AG04450 (cell line): ENCODE data around the gene URB1. TPM values are rescaled to one million over a fixed set of nuclear protein-coding genes. Genes with fewer than 3 reads are reported as not detected.

Experiments used
- CTCF ChIA-PET: fragments of 300-600, 350-600 bp; formaldehyde crosslinking; extraction: SDS; loops from one replicate; lab custom pipeline; 2022; ENCODE audit warnings: antibody characterized with exemption, inconsistent platforms; lab: Charles Lee
- POLR2A ChIA-PET: fragments of 350-600 bp; formaldehyde crosslinking; extraction: SDS; loops from one replicate; lab custom pipeline; 2021; ENCODE audit warnings: antibody characterized with exemption, inconsistent platforms; lab: Yijun Ruan, JAX
- DNase-seq: peaks from one replicate; pipeline ENCODE4 v3.0.0-alpha.2; 2011; ENCODE audit warnings: low read depth, low spot score
- H3K27ac ChIP-seq: one replicate; pipeline ENCODE4 v1.5.1; 2012; ENCODE audit warnings: low read depth, low read length, control low read depth
- H3K27me3 ChIP-seq: one replicate; pipeline ENCODE4 v1.6.0; 2012; ENCODE audit warnings: low read length; ENCODE audit not compliant: control insufficient read depth, insufficient read depth
- H3K4me3 ChIP-seq: 2 replicates; pipeline ENCODE4 v1.5.1; 2011; ENCODE audit warnings: mild to moderate bottlenecking, low read depth, low read length, control low read depth
- H3K9me3 ChIP-seq: 2 replicates; pipeline ENCODE4 v1.5.1; 2012; ENCODE audit warnings: low read length; ENCODE audit not compliant: control insufficient read depth, insufficient read depth
- CTCF ChIP-seq: IDR thresholded peaks from 2 replicates; pipeline ENCODE4 v1.5.1; 2011; ENCODE audit warnings: low read depth, low read length, control low read depth, inconsistent platforms
- polyA plus RNA-seq: library from polyadenylated mRNA; depleted of rRNA; stranded (reverse); fragments of >200 nt; gene quantifications from 2 replicates; pipeline ENCODE4 v1.2.3, GENCODE V29; 2011

The URB1 gene
- polyA plus RNA-seq, 1 experiment, result 7.6 TPM

- H3K4me3 ChIP-seq, result no peak overlapping the region
- H3K27me3 ChIP-seq, result no peaks in the 10 kb centered on the region
- no peak overlapping the region for H3K27ac ChIP-seq
- TF ChIP-seq CTCF, result no peak
- ChIA-PET CTCF (interaction anchor here (0.7 to 1.6 kb wide), 3 partner anchors 19 to 217 kb away, joined by 3 read pairs; no protein-coding TSS in a partner anchor), POLR2A (no interaction called here)
- no peak for DNase-seq
- no peaks in the 10 kb centered on the region for H3K9me3 ChIP-seq
Observed at GRCh38 chr21:32383812-32384211, 9.0 kb downstream of the URB1 start.

- DNase-seq, result no peak
- Histone ChIP-seq H3K4me3 (no peak overlapping the region), H3K27me3 (no peaks in the 10 kb centered on the region), H3K27ac (peak overlapping the region; percentile 24), H3K9me3 (no peaks in the 10 kb centered on the region)
- TF ChIP-seq CTCF, result no peak
- CTCF ChIA-PET, result interaction anchor here (1.1 to 1.3 kb wide), 2 partner anchors 21 to 219 kb away, joined by 3 to 4 read pairs; no protein-coding TSS in a partner anchor
- POLR2A ChIA-PET, result no interaction called here
Observed at GRCh38 chr21:32382108-32382644, 10.6 kb downstream of the URB1 start.

- Histone ChIP-seq H3K27ac (no peak overlapping the region), H3K4me3 (no peak overlapping the region), H3K27me3 (no peaks in the 10 kb centered on the region), H3K9me3 (no peaks in the 10 kb centered on the region)
- POLR2A ChIA-PET, result no interaction called here
- DNase-seq, result no peak
- CTCF ChIA-PET, result no interaction called here
- TF ChIP-seq CTCF, result no peak
Observed at GRCh38 chr21:32381571-32381970, 11.2 kb downstream of the URB1 start.

GRCh38 chr21:32380940-32381339 is 11.9 kb downstream of the URB1 start:
- Histone ChIP-seq H3K27ac (no peak overlapping the region), H3K9me3 (no peaks in the 10 kb centered on the region), H3K27me3 (no peaks in the 10 kb centered on the region), H3K4me3 (no peak overlapping the region)
- no peak for DNase-seq
- no peak for TF ChIP-seq CTCF
- CTCF ChIA-PET, result no interaction called here
- POLR2A ChIA-PET, result no interaction called here

- POLR2A ChIA-PET, result no interaction called here
- H3K27ac ChIP-seq, result no peak overlapping the region
- DNase-seq, result no peak
- CTCF ChIA-PET, result no interaction called here
- H3K27me3 ChIP-seq, result no peaks in the 10 kb centered on the region
- H3K9me3 ChIP-seq, result no peaks in the 10 kb centered on the region
- TF ChIP-seq CTCF, result no peak
- H3K4me3 ChIP-seq, result no peak overlapping the region
Observed at GRCh38 chr21:32378956-32379355, 13.9 kb downstream of the URB1 start.
